ENCODE results near the gene LRRC61.

Gene LRRC61

DNA sequence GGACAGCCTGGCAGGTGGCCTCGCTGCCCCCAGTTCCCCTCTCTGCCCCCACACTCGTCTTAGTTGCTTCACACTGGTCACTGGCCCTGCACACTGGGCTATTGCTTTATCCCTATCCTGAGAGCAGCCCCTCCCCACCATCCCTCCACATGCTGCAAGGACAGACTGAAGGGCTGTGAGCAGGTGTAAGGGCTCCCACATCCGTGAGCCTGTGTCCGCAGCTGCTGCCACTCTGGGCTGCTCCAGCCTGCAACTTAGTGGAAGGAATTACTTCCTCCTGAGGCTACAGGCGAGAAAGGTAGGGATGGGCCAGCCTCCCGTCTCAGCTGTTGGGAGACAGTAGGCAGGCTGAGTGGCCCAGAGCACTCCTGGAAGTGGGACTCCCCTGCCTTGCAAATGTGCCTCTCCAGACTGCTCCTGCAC lies 14.5 kb downstream of the LRRC61 start:
- TF ChIP-seq TAF1 (IDR thresholded peaks at IDR 0.05; ENCODE audit: low read depth) (no peak), FOXM1 (IDR thresholded peaks at IDR 0.05; ENCODE audit: borderline replicate concordance, low read depth) (no peak), CREB1 (IDR thresholded peaks at IDR 0.05; ENCODE audit: low read depth) (no peak), EGR1 (IDR thresholded peaks at IDR 0.05) (no peak)
- TF ChIP-seq, protein P1, sequence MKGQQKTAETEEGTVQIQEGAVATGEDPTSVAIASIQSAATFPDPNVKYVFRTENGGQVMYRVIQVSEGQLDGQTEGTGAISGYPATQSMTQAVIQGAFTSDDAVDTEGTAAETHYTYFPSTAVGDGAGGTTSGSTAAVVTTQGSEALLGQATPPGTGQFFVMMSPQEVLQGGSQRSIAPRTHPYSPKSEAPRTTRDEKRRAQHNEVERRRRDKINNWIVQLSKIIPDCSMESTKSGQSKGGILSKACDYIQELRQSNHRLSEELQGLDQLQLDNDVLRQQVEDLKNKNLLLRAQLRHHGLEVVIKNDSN (IDR thresholded peaks at IDR 0.05), result no peak
- TF ChIP-seq, protein P2, sequence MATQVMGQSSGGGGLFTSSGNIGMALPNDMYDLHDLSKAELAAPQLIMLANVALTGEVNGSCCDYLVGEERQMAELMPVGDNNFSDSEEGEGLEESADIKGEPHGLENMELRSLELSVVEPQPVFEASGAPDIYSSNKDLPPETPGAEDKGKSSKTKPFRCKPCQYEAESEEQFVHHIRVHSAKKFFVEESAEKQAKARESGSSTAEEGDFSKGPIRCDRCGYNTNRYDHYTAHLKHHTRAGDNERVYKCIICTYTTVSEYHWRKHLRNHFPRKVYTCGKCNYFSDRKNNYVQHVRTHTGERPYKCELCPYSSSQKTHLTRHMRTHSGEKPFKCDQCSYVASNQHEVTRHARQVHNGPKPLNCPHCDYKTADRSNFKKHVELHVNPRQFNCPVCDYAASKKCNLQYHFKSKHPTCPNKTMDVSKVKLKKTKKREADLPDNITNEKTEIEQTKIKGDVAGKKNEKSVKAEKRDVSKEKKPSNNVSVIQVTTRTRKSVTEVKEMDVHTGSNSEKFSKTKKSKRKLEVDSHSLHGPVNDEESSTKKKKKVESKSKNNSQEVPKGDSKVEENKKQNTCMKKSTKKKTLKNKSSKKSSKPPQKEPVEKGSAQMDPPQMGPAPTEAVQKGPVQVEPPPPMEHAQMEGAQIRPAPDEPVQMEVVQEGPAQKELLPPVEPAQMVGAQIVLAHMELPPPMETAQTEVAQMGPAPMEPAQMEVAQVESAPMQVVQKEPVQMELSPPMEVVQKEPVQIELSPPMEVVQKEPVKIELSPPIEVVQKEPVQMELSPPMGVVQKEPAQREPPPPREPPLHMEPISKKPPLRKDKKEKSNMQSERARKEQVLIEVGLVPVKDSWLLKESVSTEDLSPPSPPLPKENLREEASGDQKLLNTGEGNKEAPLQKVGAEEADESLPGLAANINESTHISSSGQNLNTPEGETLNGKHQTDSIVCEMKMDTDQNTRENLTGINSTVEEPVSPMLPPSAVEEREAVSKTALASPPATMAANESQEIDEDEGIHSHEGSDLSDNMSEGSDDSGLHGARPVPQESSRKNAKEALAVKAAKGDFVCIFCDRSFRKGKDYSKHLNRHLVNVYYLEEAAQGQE (IDR thresholded peaks at IDR 0.05; ENCODE audit: low read depth), result no peak

DNA sequence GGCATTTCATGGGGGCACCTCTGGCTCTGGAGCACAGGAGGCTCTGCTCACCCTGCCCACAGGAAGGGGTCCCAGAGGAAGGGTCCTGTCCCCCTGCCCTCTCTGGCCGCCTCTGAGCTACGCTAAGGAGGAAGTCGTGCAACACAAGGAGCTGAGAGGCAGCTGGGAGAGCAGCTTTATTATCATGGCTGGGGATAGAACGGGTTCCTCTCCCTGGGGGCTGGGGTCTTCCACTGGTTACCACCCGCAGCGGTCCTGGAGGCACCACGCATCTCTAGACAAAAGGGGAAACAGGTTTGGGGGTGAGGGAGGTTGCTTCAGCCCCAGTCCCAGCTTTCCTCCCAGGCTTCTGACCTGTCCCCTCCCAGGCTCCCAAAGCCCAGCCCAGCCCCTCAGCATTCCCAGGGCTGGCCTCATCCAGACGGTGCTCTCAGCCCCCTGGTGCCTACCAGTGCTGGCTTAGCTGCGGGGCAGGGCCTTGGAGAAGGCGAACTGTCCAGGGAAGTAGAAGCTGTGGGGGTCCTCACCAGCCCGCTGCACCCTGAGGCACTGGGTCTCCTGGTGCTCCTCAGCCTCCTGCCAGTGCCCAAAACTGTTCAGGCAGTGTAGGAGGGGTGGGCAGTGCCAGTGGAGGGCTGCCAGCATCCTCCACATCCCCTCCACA lies 15.1 kb downstream of the LRRC61 start:
- TF ChIP-seq TAF1 (IDR thresholded peaks at IDR 0.05; ENCODE audit: low read depth) (no peak), TEAD4 (IDR thresholded peaks at IDR 0.05) (no peak), RAD21 (IDR thresholded peaks at IDR 0.05; ENCODE audit: low read depth) (no peak), EP300 (IDR thresholded peaks at IDR 0.05; ENCODE audit: borderline replicate concordance) (no peak), YY1 (IDR thresholded peaks at IDR 0.05; ENCODE audit: low read depth) (no peak), NFIC (IDR thresholded peaks at IDR 0.05) (no peak), CREB1 (IDR thresholded peaks at IDR 0.05; ENCODE audit: low read depth) (no peak), TCF12 (IDR thresholded peaks at IDR 0.05; ENCODE audit: low read depth) (no peak), EGR1 (IDR thresholded peaks at IDR 0.05) (no peak), FOXM1 (IDR thresholded peaks at IDR 0.05; ENCODE audit: borderline replicate concordance, low read depth) (no peak), ZBTB7A (IDR thresholded peaks at IDR 0.05; ENCODE audit: low read depth) (no peak), CEBPB (IDR thresholded peaks at IDR 0.05) (no peak)
- TF ChIP-seq, protein P1 (IDR thresholded peaks at IDR 0.05), result no peak
- TF ChIP-seq, protein P3, sequence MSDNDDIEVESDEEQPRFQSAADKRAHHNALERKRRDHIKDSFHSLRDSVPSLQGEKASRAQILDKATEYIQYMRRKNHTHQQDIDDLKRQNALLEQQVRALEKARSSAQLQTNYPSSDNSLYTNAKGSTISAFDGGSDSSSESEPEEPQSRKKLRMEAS (IDR thresholded peaks at IDR 0.05), result no peak
- TF ChIP-seq, protein P2 (IDR thresholded peaks at IDR 0.05; ENCODE audit: low read depth), result no peak

DNA sequence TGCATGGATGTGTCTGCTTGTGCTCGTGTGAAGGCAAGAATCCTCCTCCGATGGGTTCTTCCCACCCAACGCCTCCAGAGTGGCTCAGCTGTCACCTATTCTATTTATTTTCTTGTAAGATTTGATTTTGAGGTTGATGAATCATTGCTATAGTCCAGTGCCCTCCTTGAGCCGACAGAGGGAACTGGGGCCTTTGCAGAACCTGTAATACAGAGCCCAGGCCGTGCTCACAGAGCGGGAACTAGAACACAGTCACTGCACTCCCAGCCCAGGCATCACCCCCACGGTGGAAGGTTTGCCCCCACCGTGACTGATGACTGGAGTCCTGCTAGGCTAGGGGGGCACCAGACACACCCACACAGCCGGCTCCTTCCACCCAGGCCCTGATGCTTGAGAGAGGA lies 16.3 kb downstream of the LRRC61 start:
- TF ChIP-seq FOXM1 (IDR thresholded peaks at IDR 0.05; ENCODE audit: borderline replicate concordance, low read depth) (no peak), NFIC (IDR thresholded peaks at IDR 0.05) (no peak), CEBPB (IDR thresholded peaks at IDR 0.05) (no peak), CREB1 (IDR thresholded peaks at IDR 0.05; ENCODE audit: low read depth) (no peak), TEAD4 (IDR thresholded peaks at IDR 0.05) (no peak), EP300 (IDR thresholded peaks at IDR 0.05; ENCODE audit: borderline replicate concordance) (no peak), RAD21 (IDR thresholded peaks at IDR 0.05; ENCODE audit: low read depth) (no peak), YY1 (IDR thresholded peaks at IDR 0.05; ENCODE audit: low read depth) (no peak), TAF1 (IDR thresholded peaks at IDR 0.05; ENCODE audit: low read depth) (no peak), EGR1 (IDR thresholded peaks at IDR 0.05) (no peak)
- TF ChIP-seq, protein P3 (IDR thresholded peaks at IDR 0.05), result no peak
- TF ChIP-seq, protein P1 (IDR thresholded peaks at IDR 0.05), result no peak
- TF ChIP-seq, protein P2 (IDR thresholded peaks at IDR 0.05; ENCODE audit: low read depth), result no peak

Data from Ishikawa (cell line).